Esophagus squamous epithelium (tissue), 4 donors: ENCODE data around the gene CLTC.

Experiments used
- POLR2A ChIP-seq, 4 donors: fragments of 450-650 bp; IDR thresholded peaks; one replicate each; pipeline ENCODE4 v1.6.1; 2017; ENCODE audit warnings: antibody characterized with exemption in 4 of 4, mild to moderate bottlenecking in 4 of 4, moderate library complexity in 3 of 4
- TF ChIP-seq, protein P1 (sequence below), 6 experiments: fragments of 450-650 bp in 4 of 6; fragments of 200-600 bp in 2 of 6; sonication (generic) in 2 of 6; IDR thresholded peaks; one replicate each; pipeline ENCODE4 v1.5.1; 2016 to 2019; ENCODE audit warnings: antibody characterized with exemption in 6 of 6, mild to moderate bottlenecking in 4 of 6, moderate library complexity in 4 of 6

DNA sequence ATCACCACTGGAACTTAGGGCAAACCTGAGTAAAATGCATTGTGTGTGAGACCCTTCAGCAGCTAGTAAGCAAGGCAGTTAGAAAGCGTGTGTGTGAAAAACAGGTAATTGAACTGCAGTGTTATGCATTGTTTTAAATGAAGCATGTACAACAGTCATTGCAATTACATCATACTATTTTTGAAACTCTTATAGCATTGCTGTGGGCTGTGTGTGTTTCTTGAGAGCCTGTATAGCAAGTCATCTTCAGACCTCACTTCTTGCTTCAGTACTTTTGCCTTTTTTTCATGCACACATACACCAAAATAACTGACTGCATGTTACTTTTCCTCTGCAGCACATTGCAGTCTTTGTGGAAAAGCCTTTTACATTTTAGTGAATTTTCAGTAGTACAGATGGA is 68.3 kb downstream of the CLTC start:
- TF ChIP-seq POLR2A (IDR thresholded peaks at IDR 0.05) = no peak
- TF ChIP-seq, protein P1, sequence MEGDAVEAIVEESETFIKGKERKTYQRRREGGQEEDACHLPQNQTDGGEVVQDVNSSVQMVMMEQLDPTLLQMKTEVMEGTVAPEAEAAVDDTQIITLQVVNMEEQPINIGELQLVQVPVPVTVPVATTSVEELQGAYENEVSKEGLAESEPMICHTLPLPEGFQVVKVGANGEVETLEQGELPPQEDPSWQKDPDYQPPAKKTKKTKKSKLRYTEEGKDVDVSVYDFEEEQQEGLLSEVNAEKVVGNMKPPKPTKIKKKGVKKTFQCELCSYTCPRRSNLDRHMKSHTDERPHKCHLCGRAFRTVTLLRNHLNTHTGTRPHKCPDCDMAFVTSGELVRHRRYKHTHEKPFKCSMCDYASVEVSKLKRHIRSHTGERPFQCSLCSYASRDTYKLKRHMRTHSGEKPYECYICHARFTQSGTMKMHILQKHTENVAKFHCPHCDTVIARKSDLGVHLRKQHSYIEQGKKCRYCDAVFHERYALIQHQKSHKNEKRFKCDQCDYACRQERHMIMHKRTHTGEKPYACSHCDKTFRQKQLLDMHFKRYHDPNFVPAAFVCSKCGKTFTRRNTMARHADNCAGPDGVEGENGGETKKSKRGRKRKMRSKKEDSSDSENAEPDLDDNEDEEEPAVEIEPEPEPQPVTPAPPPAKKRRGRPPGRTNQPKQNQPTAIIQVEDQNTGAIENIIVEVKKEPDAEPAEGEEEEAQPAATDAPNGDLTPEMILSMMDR (IDR thresholded peaks at IDR 0.05) = no peak
